Measurements from ENCODE around the gene CLIC3.

The CLIC3 gene

DNA sequence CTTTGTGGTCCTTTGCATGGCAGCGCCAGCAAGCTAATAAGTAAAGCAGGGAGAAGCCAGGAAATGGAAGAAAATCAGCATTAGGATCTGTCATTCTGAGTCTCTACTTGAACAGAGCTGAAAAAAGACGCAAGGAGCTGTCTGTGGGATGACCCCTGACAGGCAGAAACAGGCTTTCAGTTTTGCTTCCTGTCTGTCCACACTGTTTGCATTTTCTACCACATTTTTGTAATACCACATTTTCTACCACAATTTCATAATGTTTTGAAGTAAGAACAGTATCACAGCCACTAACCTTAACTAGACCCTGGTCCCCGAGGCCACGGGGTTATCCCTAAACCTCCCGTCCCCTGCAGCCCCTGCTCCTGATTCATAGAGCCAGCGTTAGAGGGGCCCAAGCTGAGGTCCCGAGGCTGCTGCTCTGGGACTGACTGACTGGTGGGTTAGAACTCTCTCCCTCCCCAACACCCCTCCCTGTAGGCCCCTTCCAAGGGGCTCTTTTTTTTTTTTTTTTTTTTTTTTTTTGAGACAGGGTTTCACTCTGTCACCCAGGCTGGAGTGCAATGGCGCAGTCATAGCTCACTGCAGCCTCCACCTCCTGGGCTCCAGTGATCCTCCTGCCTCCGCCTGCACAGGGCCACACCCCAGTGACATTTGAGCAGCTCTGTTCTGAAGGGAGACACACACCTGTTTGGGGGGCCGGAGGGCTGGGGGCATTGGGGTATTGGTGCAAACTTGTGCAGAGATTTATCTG lies 4.0 kb upstream of the CLIC3 start:
- DNase-seq (ENCODE audit: low read depth), result peak; percentile 70

DNA sequence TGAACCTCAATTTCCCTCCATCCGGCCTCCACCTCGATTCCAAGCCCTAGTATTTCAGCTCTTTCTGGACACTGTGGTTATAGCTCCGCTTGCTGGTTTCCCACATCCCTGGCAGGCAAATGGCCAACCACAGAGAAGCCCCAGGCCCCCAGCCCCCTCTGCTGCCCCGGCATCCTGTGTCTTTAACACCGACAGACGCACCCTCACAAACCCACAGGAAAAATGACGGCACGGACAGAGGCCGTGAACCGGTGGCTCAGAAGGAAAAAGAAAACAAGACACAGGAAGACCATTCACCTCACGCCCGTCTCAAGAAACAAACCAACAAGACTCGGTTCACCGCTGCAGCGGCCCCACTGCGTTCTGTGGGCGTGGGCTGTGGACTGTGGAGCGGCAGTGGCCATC lies 1.5 kb upstream of the CLIC3 start:
- no peak for DNase-seq (ENCODE audit: low read depth)

DNA sequence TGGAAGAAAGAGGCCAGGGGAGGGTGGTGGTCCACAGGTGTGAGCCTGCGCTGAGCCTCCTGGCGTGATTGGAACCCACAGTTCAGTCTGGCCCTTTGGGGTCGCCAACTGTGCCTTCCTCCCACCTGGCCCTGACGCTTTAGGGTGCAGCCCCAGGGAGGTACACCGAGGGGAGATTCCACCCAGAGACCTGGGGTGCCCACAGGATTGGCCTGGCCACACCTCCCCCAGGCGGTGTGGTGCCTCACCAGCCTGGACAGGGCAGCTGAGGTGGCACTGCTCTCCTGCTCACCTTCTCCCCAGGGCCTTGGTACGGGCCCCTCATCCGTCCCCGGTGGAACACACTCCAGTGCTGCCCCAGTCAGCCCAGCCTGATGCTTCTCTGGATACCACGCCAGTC lies 1.0 kb upstream of the CLIC3 start:
- no peak for DNase-seq (ENCODE audit: low read depth)

GRCh38 chr9:136995772-136996311 lies 526 bp downstream of the CLIC3 start:
- no peak for DNase-seq (ENCODE audit: low read depth)

DNA sequence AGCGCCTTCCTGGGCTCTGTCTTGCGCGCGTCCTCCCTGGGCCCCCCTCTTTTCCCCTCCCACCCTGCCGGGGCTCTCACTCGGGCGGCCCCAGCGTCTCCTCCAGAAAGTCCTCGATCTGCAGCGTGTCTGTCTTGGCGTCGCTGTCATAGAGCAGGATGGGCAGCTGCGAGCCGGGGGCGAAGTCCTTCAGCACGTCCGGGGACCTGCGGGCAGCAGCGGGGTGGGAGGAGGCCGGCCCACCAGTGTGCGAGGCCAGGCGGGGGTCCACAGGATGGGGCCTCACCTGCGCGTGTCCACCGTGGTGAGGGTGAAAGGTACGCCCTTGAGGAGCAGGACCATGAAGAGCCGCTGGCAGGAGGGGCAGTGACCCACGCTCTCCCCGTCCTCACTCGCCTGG lies 1.0 kb downstream of the CLIC3 start:
- no peak for DNase-seq (ENCODE audit: low read depth)

DNA sequence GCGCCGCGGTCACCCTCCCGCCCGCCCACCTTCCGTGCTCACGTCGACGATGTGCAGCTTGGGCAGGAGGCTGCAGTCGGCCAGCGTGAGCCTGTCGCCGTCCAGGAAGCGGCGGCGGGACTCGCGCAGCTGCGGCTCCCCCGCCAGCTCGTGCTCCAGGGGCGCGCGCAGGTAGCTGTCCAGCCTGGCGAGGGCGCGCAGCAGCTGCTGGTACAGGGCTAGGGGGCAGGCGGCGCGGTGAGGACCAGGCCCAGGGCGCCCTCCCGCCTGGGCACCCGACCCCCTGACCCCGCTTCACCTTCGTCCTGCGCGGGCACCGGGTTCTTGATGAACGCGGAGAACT lies 1.5 kb downstream of the CLIC3 start:
- DNase-seq (ENCODE audit: low read depth), result no peak

DNA sequence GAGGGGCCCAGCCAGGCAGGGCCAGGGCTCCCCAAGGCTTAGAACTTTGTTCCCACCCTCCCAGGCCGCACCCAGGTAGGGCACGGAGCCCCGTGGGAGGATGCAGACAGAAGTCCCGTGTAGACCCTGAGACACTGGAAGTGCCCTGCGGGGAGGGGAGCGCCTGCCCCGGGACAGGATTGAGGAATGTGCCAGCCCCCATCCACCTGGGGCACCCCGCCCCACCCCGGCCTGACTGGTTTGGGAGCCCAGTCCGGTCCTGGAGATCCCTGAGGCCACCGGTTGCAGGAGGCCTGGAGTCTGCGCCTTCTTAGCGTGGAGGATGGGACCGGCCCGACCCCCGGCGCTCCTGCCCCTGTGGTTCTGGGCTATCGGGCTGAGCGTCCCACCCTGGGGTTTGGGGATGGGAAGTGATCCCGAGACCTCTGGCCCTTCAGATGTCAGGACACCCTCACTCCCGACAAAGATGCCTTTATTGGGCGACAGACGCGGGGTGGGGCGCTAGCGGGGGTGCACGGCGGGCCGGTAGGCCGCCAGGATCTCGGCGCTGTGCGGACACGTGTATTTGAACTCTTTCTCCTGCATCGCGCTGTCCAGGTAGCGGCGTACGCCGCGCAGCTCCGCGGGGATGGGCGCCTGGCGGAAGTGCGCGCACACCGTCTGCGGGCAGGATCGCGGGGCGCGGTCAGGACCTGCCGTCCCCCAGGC lies 2.0 kb downstream of the CLIC3 start:
- DNase-seq (ENCODE audit: low read depth), result no peak

- no peak for DNase-seq (ENCODE audit: low read depth)
These were observed 3.5 kb downstream of the CLIC3 start for GRCh38 chr9:136992819-136993369.

DNA sequence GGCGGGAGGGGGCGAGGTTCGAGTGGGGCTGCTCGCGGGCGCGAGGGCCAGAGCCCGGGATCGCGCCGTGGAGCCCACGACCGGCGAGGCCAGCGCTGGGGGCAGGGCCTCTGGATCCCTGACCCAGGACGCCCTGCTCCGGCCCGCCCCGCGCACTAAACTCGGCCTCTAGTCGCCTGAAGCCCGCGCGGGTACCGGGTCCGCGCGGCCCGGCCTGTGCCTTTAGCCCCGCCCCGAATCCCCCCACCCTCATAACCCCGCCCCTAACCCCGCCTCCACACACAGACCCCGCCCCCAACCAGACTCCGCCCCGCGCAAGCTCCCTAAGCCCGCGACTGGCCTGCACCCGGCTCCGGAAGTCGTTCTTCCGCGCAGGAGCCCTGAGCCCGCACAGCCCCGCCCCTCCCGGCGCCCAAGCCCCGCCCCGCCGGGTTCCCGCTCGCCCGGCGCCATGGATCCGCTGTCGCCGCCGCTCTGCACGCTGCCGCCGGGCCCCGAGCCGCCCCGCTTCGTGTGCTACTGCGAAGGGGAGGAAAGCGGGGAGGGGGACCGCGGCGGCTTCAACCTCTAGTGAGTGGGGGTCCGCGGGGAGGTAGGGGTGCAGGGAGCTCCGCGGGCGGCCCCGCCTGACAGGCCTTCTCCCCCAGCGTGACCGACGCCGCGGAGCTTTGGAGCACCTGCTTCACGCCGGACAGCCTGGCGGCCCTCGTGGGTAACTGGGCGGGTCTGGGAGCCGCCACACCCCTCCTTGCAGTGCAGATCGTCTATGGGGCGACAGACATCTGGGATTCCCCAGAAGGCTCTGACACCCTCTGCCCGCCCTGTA lies 4.2 kb downstream of the CLIC3 start, which contains the start of gene PAXX:
TSS of gene PAXX (plus strand) at position 430 of the 826 bp plus-strand sequence. CDS start at position 452, 22 bp downstream.
- DNase-seq (ENCODE audit: low read depth), result peak; percentile 87

- DNase-seq (ENCODE audit: low read depth), result no peak
These were observed 6.0 kb downstream of the CLIC3 start for GRCh38 chr9:136990242-136990911.

DNA sequence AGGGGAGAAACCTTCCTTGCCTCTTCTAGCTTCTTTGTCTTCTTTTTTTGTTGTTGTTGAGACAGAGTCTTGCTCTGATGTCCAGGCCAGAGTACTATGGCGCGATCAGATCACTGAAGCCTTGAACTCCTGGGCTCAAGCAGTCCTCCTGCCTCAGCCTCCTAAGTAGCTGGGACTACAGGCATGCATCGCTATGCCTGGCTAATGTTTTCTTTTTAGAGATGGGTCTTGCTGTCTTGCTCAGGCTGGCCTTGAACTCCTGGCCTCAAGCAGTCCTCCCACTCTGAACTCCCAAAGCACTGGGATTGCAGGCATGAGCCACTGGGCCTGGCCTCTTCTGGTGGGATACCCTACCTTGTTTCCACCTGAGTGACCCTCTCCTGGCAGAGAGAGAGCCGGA lies 7.5 kb downstream of the CLIC3 start:
- DNase-seq (ENCODE audit: low read depth), result no peak

- no peak for DNase-seq (ENCODE audit: low read depth)
These were observed 10.5 kb downstream of the CLIC3 start for GRCh38 chr9:136985853-136986252.

DNA sequence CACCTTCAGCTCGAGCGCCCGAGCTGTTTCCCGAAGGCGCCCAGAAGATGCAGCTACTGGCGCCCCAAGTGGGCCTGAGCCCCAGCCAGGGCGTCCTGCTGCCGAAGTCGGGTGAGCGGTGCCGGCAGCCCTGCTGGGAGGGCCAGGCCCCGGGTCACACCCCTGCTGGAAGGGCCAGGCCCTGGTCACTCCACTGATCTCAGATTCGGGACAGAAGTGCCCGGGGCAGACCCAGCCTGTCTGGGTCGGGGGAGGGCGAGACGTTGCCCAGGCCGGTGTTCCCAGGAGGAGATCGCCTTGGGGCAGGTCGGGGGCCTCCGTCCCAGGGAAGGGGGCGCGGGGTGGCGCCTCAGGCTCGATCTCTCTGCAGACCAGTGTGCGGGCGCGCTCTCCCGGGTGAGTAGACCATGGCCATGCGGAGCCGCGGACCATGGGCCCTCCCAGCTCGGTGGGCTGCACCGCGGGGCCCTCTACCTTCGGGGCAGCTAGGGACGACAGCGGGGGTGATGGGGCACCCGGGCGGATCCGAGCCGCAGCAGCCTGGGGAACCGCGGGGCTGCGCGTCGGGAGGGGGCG lies 11.3 kb downstream of the CLIC3 start:
- DNase-seq (ENCODE audit: low read depth), result no peak

- DNase-seq (ENCODE audit: low read depth), result no peak
These were observed 11.8 kb downstream of the CLIC3 start for GRCh38 chr9:136984464-136985026.

- peak; percentile 22 for DNase-seq (ENCODE audit: low read depth)
These were observed 12.6 kb downstream of the CLIC3 start for GRCh38 chr9:136983656-136984314.

- no peak for DNase-seq (ENCODE audit: low read depth)
These were observed 13.2 kb downstream of the CLIC3 start for GRCh38 chr9:136983167-136983566.

GRCh38 chr9:136982232-136983051 lies 13.9 kb downstream of the CLIC3 start, which contains the start of gene LCNL1:
Gene LCNL1, plus strand, starts transcription at chr9:136982993. Its CDS starts 594 bp downstream, at chr9:136983587.
- no peak for DNase-seq (ENCODE audit: low read depth)

DNA sequence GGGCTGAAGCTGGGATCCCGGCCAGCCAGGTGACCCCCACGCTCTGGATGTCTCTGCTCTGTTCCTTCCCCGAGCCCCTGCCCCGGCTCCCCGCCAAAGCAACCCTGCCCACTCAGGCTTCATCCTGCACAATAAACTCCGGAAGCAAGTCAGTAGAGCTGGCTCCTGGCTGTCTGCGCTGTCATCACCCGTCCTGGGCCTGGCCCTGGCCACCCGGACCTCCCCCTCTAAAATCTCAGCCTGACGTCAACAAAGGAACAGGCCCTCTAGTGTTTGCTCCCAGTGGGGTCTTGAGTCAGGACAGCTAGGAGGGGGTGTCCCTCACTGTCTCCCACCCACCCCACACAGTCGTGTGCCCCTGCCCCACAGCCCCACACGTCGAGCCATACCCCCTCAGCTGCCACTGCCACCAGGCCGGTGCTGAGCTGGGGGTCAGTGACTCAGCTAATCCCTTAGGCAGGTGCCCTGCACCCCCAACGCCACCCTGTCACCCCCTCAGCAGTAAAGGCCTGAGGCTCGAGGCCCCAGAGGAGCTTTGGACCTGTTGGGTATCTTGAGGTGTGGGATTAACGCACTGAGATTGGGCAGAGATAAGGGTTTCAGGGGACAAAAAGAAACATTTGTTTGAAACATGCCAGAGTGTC lies 14.7 kb downstream of the CLIC3 start:
- DNase-seq (ENCODE audit: low read depth), result no peak

All from fibroblast of gingiva (primary cell).